HepG2 (cell line): ENCODE data around the gene EWSR1. TPM values are rescaled to one million over a fixed set of nuclear protein-coding genes. Genes with fewer than 3 reads are reported as not detected.
A peak's percentile ranks its signal among the peaks of the same experiment; 100 is the strongest.

Source experiments
- ATAC-seq: fragments of 200-7000 bp; cut with Tn5 transposase; 3 replicates; pipeline ENCODE4 v1.9.1; 2020; ENCODE audit warnings: mild to moderate bottlenecking, moderate library complexity
- BruUV-seq: library from RNA; stranded (reverse); fragments of 400-500 nt; replicated peaks from 2 replicates; lab custom pipeline; 2021; lab: Mats Ljungman, UMichigan
- CTCF ChIA-PET: fragments of 300-600 bp; formaldehyde crosslinking; extraction: SDS; loops from one replicate; lab custom pipeline; 2021; ENCODE audit warnings: low total read pairs, inconsistent platforms, low intra/inter-chr PET ratio; lab: Yijun Ruan, JAX
- POLR2A ChIA-PET: fragments of 350-600 bp; sonication (Branson Sonifier 250); formaldehyde crosslinking; loops from one replicate; lab custom pipeline; 2020; ENCODE audit warnings: antibody characterized with exemption, inconsistent platforms; lab: Yijun Ruan, JAX
- DNase-seq: peaks from one replicate; pipeline ENCODE4 v3.0.0-alpha.2; 2015; ENCODE audit warnings: low spot score
- FAIRE-seq: peaks from 3 replicates; lab custom pipeline; 2011; peaks lifted over from hg19 to GRCh38; lab: Jason Lieb, UNC
- H2AFZ ChIP-seq: one replicate; pipeline ENCODE4 v1.6.1; 2011; ENCODE audit warnings: low read length, inconsistent platforms
- H3K27ac ChIP-seq: fragments of 300-600 bp; 3 replicates; pipeline ENCODE4 v1.8.0; 2011; ENCODE audit warnings: mixed run types, mild to moderate bottlenecking, mixed read lengths, low read length, inconsistent platforms; ENCODE audit not compliant: insufficient read depth; ENCODE audit errors: extremely low read length
- H3K27me3 ChIP-seq, 2 experiments: fragments of 200-600 bp in 1 of 2; 2 replicates in 1 of 2; 3 replicates in 1 of 2; pipeline versions ENCODE4 v1.6.0 to v1.8.0; 2011; ENCODE audit warnings: low read length in 2 of 2, mild to moderate bottlenecking in 2 of 2, moderate library complexity in 2 of 2, inconsistent platforms in 1 of 2; ENCODE audit not compliant: insufficient read depth in 2 of 2, control insufficient read depth in 1 of 2
- H3K36me3 ChIP-seq, 2 experiments: fragments of 200-600 bp in 1 of 2; replicated peaks in 1 of 2; 2 replicates in 1 of 2; 3 replicates in 1 of 2; pipeline versions ENCODE4 v1.5.1 to v1.8.0; 2011; ENCODE audit warnings: low read length in 2 of 2, inconsistent platforms in 1 of 2; ENCODE audit not compliant: insufficient read depth in 2 of 2, control insufficient read depth in 1 of 2
- H3K4me1 ChIP-seq: 2 replicates; pipeline ENCODE4 v1.5.1; 2012; ENCODE audit warnings: low read length, inconsistent platforms; ENCODE audit not compliant: insufficient read depth
- H3K4me2 ChIP-seq: 2 replicates; pipeline ENCODE4 v1.6.0; 2011; ENCODE audit warnings: low read depth, low read length, inconsistent platforms
- H3K4me3 ChIP-seq, 3 experiments: fragments of 200-600 bp in 1 of 3; sonication (generic), shearing (Covaris generic) in 1 of 3; replicated peaks in 1 of 3; 2 replicates each; pipeline ENCODE4 v1.5.1; 2011 to 2016; ENCODE audit warnings: low read length in 3 of 3, inconsistent platforms in 2 of 3, low read depth in 2 of 3, mild to moderate bottlenecking in 2 of 3, control low read depth in 1 of 3, mixed read lengths in 1 of 3; ENCODE audit not compliant: insufficient read depth in 1 of 3
- H3K79me2 ChIP-seq: one replicate; pipeline ENCODE4 v1.6.1; 2011; ENCODE audit warnings: low read length, inconsistent platforms; ENCODE audit not compliant: insufficient read depth
- H3K9ac ChIP-seq: 2 replicates; pipeline ENCODE4 v1.6.0; 2011; ENCODE audit warnings: mild to moderate bottlenecking, low read depth, low read length, inconsistent platforms; ENCODE audit not compliant: insufficient read depth
- H3K9me3 ChIP-seq: 2 replicates; pipeline ENCODE4 v1.5.1; 2012; ENCODE audit warnings: mild to moderate bottlenecking, low read length
- H4K20me1 ChIP-seq: 2 replicates; pipeline ENCODE4 v1.6.0; 2011; ENCODE audit warnings: inconsistent platforms, mild to moderate bottlenecking, low read length, moderate library complexity; ENCODE audit not compliant: insufficient read depth
- AGO1 ChIP-seq: fragments of 200-400 bp; formaldehyde crosslinking; IDR thresholded peaks from 2 replicates; pipeline ENCODE4 v1.6.1; 2017; ENCODE audit warnings: mild to moderate bottlenecking, low read depth, low read length, moderate library complexity; ENCODE audit not compliant: poor library complexity, severe bottlenecking
- AHR ChIP-seq: IDR thresholded peaks from 2 replicates; pipeline ENCODE4 v1.6.1; 2018; ENCODE audit warnings: missing genetic modification reagents, missing compliant biosample characterization
- HINFP ChIP-seq: sonication (generic); formaldehyde crosslinking; IDR thresholded peaks from 2 replicates; pipeline ENCODE4 v1.4.0; 2020; ENCODE audit warnings: low read depth, mild to moderate bottlenecking, missing genetic modification reagents
- HOXA3 ChIP-seq: sonication (generic); formaldehyde crosslinking; IDR thresholded peaks from 2 replicates; pipeline ENCODE4 v1.5.0; 2020; ENCODE audit warnings: missing genetic modification reagents
- MEIS1 ChIP-seq: sonication (generic); formaldehyde crosslinking; IDR thresholded peaks from 2 replicates; pipeline ENCODE4 v1.9.0; 2021; ENCODE audit warnings: mild to moderate bottlenecking, missing genetic modification reagents, moderate library complexity, borderline replicate concordance
- ZHX2 ChIP-seq, 2 experiments: sonication (generic) in 1 of 2; formaldehyde crosslinking in 1 of 2; IDR thresholded peaks; 2 replicates each; pipeline versions ENCODE4 v1.6.1 to v1.9.0; 2014 to 2022; ENCODE audit warnings: antibody characterized with exemption in 1 of 2, borderline replicate concordance in 1 of 2, inconsistent platforms in 1 of 2, low read depth in 1 of 2, missing genetic modification reagents in 1 of 2
- ZNF558 ChIP-seq: sonication (generic); formaldehyde crosslinking; IDR thresholded peaks from 2 replicates; pipeline ENCODE4 v1.9.0; 2022; ENCODE audit warnings: mild to moderate bottlenecking, missing genetic modification reagents, borderline replicate concordance
- ZNF768 ChIP-seq: sonication (generic); formaldehyde crosslinking; IDR thresholded peaks from 2 replicates; pipeline ENCODE4 v1.4.0; 2020; ENCODE audit warnings: missing genetic modification reagents
- WGBS: methylation state at CpG from one replicate; pipeline ENCODE4 v1.1.6; 2017; ENCODE audit warnings: low lambda C conversion rate; 5-methylcytosine and 5-hydroxymethylcytosine counted together
- in situ Hi-C: cut with HindIII; loops from 2 replicates; pipeline ENCODE4 v1.10.0; 2017; ENCODE audit warnings: low pct_unique_long_range_greater_than_20kb; ENCODE audit not compliant: extremely low pct_ligation_motif_present
- intact Hi-C: fragments of 100-400 bp; cut with micrococcal nuclease; formaldehyde crosslinking; loops from one replicate; pipeline ENCODE4 v1.10.0; 2022; ENCODE audit not compliant: unreplicated experiment
- polyA plus RNA-seq, 8 experiments: library from polyadenylated mRNA; depleted of rRNA in 3 of 8; stranded (reverse) in 7 of 8; unstranded in 1 of 8; fragments of >200 nt; fragmentation: Illumina TruSeq in 4 of 8; extraction: Trizol in 4 of 8; gene quantifications; 2 replicates each; pipeline versions ENCODE4 v1.2.1 to v1.2.3, GENCODE V29; 2011 to 2016; ENCODE audit warnings: low read depth in 4 of 8, missing spikeins in 1 of 8, mixed read lengths in 1 of 8; ENCODE audit not compliant: insufficient read depth in 1 of 8
- total RNA-seq, 5 experiments: library from RNA; depleted of rRNA; stranded (reverse); fragments of >200 nt; fragmentation: Illumina TruSeq; extraction: Trizol; gene quantifications; 2 replicates each; pipeline ENCODE4 v1.2.3, GENCODE V29; 2016; ENCODE audit warnings: low read depth in 1 of 5

The EWSR1 gene
- total and polyA plus RNA-seq, 2 of the 13 experiments (the other 11 are each of a cell fraction or from before 2014, with no cell fraction given), result 211 to 326 TPM

GRCh38 chr22:29312218-29313125 is 44.4 kb downstream of the EWSR1 start:
- Histone ChIP-seq H3K36me3 (no peaks in the 10 kb centered on the region), H3K79me2 (no peaks in the 10 kb centered on the region), H3K4me1 (peaks cover 55% of the 10 kb centered on the region), H3K27me3 (peaks cover 7 to 41% of the 10 kb centered on the region in 2 experiments), H3K4me2 (no peak overlapping the region), H3K27ac (no peak overlapping the region), H3K9me3 (no peaks in the 10 kb centered on the region), H3K9ac (no peak overlapping the region), H3K4me3 (no peak overlapping the region), H4K20me1 (no peaks in the 10 kb centered on the region; the same call in 1 of the 2 replicates), H2AFZ (no peak overlapping the region)
- DNase-seq, result no peak
- ATAC-seq, result no peak
- intact Hi-C loops (no loop called here), in situ Hi-C loops (no loop called here)
- 88% methylated on average over 15 of the region's 25 CpGs for WGBS
- BruUV-seq, result no TSS peak
- no peak for FAIRE-seq
- TF ChIP-seq ZNF558 (CRISPR knock-in tag) (no peak), MEIS1 (no peak), AGO1 (no peak)
- TF ChIP-seq, all 625 proteins: peak for 0
- ChIA-PET CTCF (no interaction called here), POLR2A (no interaction called here)

GRCh38 chr22:29313126-29313575 is 45.1 kb downstream of the EWSR1 start:
- H3K27ac ChIP-seq, result no peak overlapping the region
- FAIRE-seq, result no peak
- BruUV-seq, result no TSS peak
- no peak for DNase-seq
- intact Hi-C loops, result no loop called here
- H3K9ac ChIP-seq, result no peak overlapping the region
- H3K36me3 ChIP-seq, result no peaks in the 10 kb centered on the region
- peaks cover 49% of the 10 kb centered on the region for H3K4me1 ChIP-seq
- H3K4me2 ChIP-seq, result peak overlapping the region; percentile 73; the same call in 1 of the 2 replicates
- H4K20me1 ChIP-seq, result no peaks in the 10 kb centered on the region; the same call in 1 of the 2 replicates
- in situ Hi-C loops, result no loop called here
- whole genome bisulfite sequencing, result 83% methylated on average over 9 of the region's 44 CpGs
- H3K9me3 ChIP-seq, result no peaks in the 10 kb centered on the region
- no peak overlapping the region for H2AFZ ChIP-seq
- peaks cover 7 to 41% of the 10 kb centered on the region in 2 experiments for H3K27me3 ChIP-seq
- ChIA-PET POLR2A (no interaction called here), CTCF (no interaction called here)
- H3K79me2 ChIP-seq, result no peaks in the 10 kb centered on the region
- peak overlapping the region in 1 of 3 experiments; percentile 70; a peak in 1 of 6 replicates for H3K4me3 ChIP-seq
- ATAC-seq, result no peak
- TF ChIP-seq HOXA3 (CRISPR knock-in tag) (peak; percentile 86), HINFP (no peak), ZHX2 (IDR thresholded peaks at IDR 0.05; ENCODE audit: low read depth) (0 out of 2 replicates have a peak, but pooled peaks have one; percentile 19), ZHX2 (CRISPR knock-in tag; IDR thresholded peaks at IDR 0.05; ENCODE audit: borderline replicate concordance) (no peak), AHR (no peak), ZNF768 (CRISPR knock-in tag) (peak; percentile 33; the same call in 1 of the 2 replicates)
